ENCODE measurements around the gene TBC1D22A. TPM values are rescaled to one million over a fixed set of nuclear protein-coding genes. Genes with fewer than 3 reads are reported as not detected.
A peak's percentile ranks its signal among the peaks of the same experiment; 100 is the strongest.

The TBC1D22A gene
- total RNA-seq, 6 donors from 2014 or later, result 27.1 to 48.2 (median 35.3) TPM

DNA sequence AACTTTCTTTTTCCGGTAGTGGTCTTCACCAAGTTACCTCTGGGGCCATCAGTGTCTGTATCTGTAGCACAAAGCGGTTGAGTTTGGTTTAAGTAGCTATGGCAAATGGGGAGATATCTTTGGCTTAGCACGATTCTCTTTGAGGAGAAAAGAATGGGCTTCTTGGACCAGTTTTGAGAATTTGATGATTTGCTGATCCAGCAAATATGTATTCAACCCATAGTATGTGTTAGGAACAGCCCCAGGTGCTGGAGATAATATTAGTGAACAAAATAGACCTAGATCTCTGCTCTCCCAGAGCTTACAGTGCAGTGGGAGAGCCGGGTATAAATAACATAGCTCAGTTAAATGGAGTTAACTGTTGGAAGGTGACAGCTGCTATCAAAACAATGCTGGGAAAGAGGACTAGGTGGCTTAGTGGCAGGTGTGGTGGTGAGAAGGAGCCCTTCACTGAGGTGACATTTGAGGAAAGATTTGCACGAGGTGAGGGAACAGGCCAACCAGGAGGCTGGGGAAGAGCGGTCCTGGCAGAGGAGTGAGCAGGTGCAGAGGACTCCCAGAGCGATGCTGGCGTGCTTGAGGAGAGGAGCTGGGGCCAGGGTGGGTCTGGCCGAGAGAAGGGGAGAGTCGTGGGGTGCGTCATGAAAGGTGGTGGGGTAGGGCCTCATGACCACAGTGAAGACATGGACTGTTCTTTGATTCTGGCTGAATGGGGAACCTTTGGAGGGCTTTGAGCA, 5.0 kb downstream of the TBC1D22A start:
- no peaks in the 10 kb centered on the region for H3K27me3 ChIP-seq
- peaks cover 34 to 72% (median 47%) of the 10 kb centered on the region in 4 donors for H3K4me1 ChIP-seq
- peak overlapping the region in 2 of 4 donors; percentile 79 to 83 for H3K27ac ChIP-seq
- no peak overlapping the region for H3K4me3 ChIP-seq
- 94% methylated on average over 11 of the region's 11 CpGs for WGBS, 2 donors
- no peak for TF ChIP-seq EP300 (IDR thresholded peaks at IDR 0.05)
- no peak for TF ChIP-seq POLR2AphosphoS5 (IDR thresholded peaks at IDR 0.05)
- TF ChIP-seq, protein P1, sequence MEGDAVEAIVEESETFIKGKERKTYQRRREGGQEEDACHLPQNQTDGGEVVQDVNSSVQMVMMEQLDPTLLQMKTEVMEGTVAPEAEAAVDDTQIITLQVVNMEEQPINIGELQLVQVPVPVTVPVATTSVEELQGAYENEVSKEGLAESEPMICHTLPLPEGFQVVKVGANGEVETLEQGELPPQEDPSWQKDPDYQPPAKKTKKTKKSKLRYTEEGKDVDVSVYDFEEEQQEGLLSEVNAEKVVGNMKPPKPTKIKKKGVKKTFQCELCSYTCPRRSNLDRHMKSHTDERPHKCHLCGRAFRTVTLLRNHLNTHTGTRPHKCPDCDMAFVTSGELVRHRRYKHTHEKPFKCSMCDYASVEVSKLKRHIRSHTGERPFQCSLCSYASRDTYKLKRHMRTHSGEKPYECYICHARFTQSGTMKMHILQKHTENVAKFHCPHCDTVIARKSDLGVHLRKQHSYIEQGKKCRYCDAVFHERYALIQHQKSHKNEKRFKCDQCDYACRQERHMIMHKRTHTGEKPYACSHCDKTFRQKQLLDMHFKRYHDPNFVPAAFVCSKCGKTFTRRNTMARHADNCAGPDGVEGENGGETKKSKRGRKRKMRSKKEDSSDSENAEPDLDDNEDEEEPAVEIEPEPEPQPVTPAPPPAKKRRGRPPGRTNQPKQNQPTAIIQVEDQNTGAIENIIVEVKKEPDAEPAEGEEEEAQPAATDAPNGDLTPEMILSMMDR (IDR thresholded peaks at IDR 0.05), result no peak
- TF ChIP-seq POLR2A (IDR thresholded peaks at IDR 0.05), result no peak
- no peak for DNase-seq
- no peaks in the 10 kb centered on the region for H3K9me3 ChIP-seq
- H3K36me3 ChIP-seq, result no peaks in the 10 kb centered on the region
- ATAC-seq (ENCODE audit: low FRiP score in 2 of 2), result no peak

DNA sequence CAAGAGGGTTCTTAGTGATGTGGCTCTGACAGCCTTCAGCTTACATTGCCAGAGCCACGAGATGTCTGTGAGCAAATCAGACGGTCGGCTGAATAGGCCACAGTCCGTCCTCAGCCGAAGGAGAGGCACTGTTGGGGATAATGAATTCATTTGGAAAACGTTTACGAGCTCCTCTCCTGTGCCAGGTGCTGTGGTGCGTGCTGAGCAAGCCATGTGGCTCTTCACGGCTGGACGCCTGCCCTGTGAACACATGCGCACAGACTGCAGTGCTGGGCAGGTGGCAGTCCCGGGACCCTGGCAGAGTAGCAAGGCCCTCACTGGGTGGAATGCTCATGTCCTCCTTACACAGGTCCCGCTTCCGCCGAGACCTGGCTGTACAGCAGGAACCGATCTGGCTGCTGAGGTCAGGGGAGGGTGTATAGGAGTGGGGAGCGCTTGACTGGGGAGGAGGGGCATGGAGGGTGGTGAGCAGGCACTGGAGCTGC, 6.8 kb downstream of the TBC1D22A start:
- DNase-seq, result peak in 1 of 2 donors; percentile 50
- Histone ChIP-seq H3K4me3 (no peak overlapping the region), H3K4me1 (peaks cover 40 to 72% (median 52%) of the 10 kb centered on the region in 4 donors), H3K27me3 (no peaks in the 10 kb centered on the region), H3K27ac (peak overlapping the region; percentile 71 to 83 (median 81)), H3K36me3 (no peaks in the 10 kb centered on the region), H3K9me3 (no peaks in the 10 kb centered on the region)
- 87 to 89% methylated on average over 9 to 17 of the region's 17 CpGs for WGBS, 2 donors
- no peak for ATAC-seq (ENCODE audit: low FRiP score in 2 of 2)
- no peak for TF ChIP-seq POLR2A (IDR thresholded peaks at IDR 0.05)
- TF ChIP-seq, protein P1 (IDR thresholded peaks at IDR 0.05), result no peak
- TF ChIP-seq EP300 (IDR thresholded peaks at IDR 0.05), result no peak
- no peak for TF ChIP-seq POLR2AphosphoS5 (IDR thresholded peaks at IDR 0.05)

DNA sequence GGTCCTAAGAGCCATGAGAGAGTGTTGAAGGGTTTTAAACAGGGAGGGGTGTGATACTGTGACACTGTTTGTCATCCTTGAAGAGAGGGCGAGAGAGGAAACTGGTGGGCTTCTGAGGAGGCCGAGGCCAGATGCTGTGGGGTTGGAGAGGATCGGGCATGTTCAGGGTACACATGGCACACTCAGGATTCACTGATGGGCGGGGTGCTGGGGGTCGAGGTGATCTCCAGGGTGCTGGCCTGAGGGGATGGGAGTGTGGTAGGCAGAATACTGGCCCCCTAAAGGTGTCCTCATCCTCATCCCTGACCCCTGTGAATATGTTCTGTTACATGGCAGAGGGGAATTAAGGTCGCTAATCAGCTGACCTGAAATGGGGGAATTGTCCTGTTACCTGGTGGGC, 7.3 kb downstream of the TBC1D22A start:
- Histone ChIP-seq H3K36me3 (no peaks in the 10 kb centered on the region), H3K9me3 (no peaks in the 10 kb centered on the region), H3K27ac (peak overlapping the region; percentile 71 to 83 (median 81)), H3K4me3 (no peak overlapping the region), H3K4me1 (peaks cover 39 to 74% (median 53%) of the 10 kb centered on the region in 4 donors), H3K27me3 (no peaks in the 10 kb centered on the region)
- no peak for TF ChIP-seq EP300 (IDR thresholded peaks at IDR 0.05)
- no peak for TF ChIP-seq POLR2AphosphoS5 (IDR thresholded peaks at IDR 0.05)
- TF ChIP-seq, protein P1 (IDR thresholded peaks at IDR 0.05), result no peak
- TF ChIP-seq POLR2A (IDR thresholded peaks at IDR 0.05), result no peak
- no peak for DNase-seq
- 95 to 96% methylated on average over 6 of the region's 6 CpGs for WGBS, 2 donors
- no peak for ATAC-seq (ENCODE audit: low FRiP score in 2 of 2)

DNA sequence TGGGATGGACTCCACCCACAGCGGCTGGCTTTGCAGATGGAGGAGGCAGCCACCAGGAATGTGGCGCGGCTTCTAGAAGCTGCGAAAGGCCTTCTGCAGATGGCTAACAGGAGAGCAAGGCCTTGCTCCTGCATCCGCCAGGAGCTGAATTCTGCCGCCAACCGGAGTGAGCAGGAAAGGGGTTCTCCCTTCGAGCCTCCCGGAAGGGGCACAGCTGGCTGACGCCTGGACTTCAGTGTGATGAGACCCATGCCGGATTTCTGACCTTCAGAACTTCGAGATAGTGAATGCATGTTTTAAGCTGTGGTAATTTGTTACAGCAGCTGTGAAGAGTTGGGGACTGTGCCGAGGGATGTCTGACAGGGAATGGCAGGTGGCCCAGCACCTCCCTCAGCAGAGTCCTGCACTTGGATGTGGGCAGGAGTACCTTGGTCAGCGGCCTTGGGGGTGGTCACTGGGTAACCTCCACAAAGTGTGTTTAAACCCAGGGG, 7.7 kb downstream of the TBC1D22A start:
- Histone ChIP-seq H3K27me3 (no peaks in the 10 kb centered on the region), H3K9me3 (no peaks in the 10 kb centered on the region), H3K27ac (peak overlapping the region; percentile 71 to 83 (median 81)), H3K4me3 (no peak overlapping the region), H3K4me1 (peaks cover 40 to 74% (median 52%) of the 10 kb centered on the region in 4 donors), H3K36me3 (no peaks in the 10 kb centered on the region)
- DNase-seq (no peak), ATAC-seq (ENCODE audit: low FRiP score in 2 of 2) (no peak)
- TF ChIP-seq POLR2A (IDR thresholded peaks at IDR 0.05) (no peak), EP300 (IDR thresholded peaks at IDR 0.05) (no peak)
- TF ChIP-seq, protein P1 (IDR thresholded peaks at IDR 0.05), result no peak
- 51 to 72% methylated on average over 2 to 14 of the region's 14 CpGs for WGBS, 2 donors

Data from upper lobe of left lung (tissue), 6 donors.